Measurements from ENCODE around the gene APOL4.
A peak's percentile ranks its signal among the peaks of the same experiment; 100 is the strongest.
"Not testable (repeated sequence)": the region's sequence is repeated elsewhere in the genome, so short reads cannot be mapped to it uniquely, and the experiment has no call there.

The APOL4 gene

DNA sequence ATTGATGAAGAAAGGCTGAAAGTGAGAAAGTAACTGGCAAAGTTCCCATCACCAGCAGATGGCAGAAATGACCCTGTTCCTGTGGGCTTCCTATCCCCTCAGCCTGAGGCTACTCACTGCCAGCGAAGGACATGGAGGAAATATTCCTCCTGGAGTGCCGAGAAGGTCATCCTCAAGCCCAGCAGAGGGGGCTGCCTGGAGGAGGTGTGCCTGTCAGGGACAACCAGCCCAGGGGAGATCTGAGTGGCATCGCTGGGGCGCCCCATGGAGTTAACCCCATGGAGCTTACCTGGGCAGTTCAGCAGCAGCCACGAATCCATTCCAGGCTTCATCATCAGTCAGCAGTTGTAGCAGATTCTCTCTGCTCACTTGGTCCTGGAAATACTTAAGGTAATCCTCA is 29.4 kb upstream of the APOL4 start:
- H3K79me2 ChIP-seq (ENCODE audit: insufficient read depth, low read length); H3K4me2 ChIP-seq (ENCODE audit: low read length): not testable (repeated sequence)
- peaks cover 57% of the 10 kb centered on the region for H3K36me3 ChIP-seq (ENCODE audit: insufficient read depth, low read length)

GRCh38 chr22:36229649-36230048 is 28.0 kb upstream of the APOL4 start:
- not testable (repeated sequence) for H3F3A ChIP-seq (ENCODE audit: insufficient read depth, low read length); H3K4me3 ChIP-seq (ENCODE audit: low read depth, low read length, poor library complexity, severe bottlenecking); H3K4me1 ChIP-seq (ENCODE audit: insufficient read depth, low read length, severe bottlenecking); H3K79me2 ChIP-seq (ENCODE audit: insufficient read depth, low read length); H3K27me3 ChIP-seq (ENCODE audit: insufficient read depth, low read length); H3K9ac ChIP-seq (ENCODE audit: low read length); H4K20me1 ChIP-seq (ENCODE audit: insufficient read depth, low read length); H3K9me3 ChIP-seq (ENCODE audit: low read length); H3K9me2 ChIP-seq (ENCODE audit: low read depth, low read length); H2AFZ ChIP-seq (ENCODE audit: low read length); H3K27ac ChIP-seq (ENCODE audit: low read depth, low read length, poor library complexity, severe bottlenecking); H3K4me2 ChIP-seq (ENCODE audit: low read length)
- H3K36me3 ChIP-seq (ENCODE audit: insufficient read depth, low read length), result peaks cover 53% of the 10 kb centered on the region

More for the DNA sequence above, 29.4 kb upstream of the APOL4 start:
- peak; percentile 28; the same call in 1 of the 2 replicates for TF ChIP-seq CTCF (IDR thresholded peaks at IDR 0.05; ENCODE audit: low read length)
- not testable (repeated sequence) for H3K4me3 ChIP-seq (ENCODE audit: low read depth, low read length, poor library complexity, severe bottlenecking); H3K27ac ChIP-seq (ENCODE audit: low read depth, low read length, poor library complexity, severe bottlenecking); H3K9me2 ChIP-seq (ENCODE audit: low read depth, low read length); H4K20me1 ChIP-seq (ENCODE audit: insufficient read depth, low read length); H3F3A ChIP-seq (ENCODE audit: insufficient read depth, low read length); H3K9ac ChIP-seq (ENCODE audit: low read length); H2AFZ ChIP-seq (ENCODE audit: low read length); H3K27me3 ChIP-seq (ENCODE audit: insufficient read depth, low read length); H3K9me3 ChIP-seq (ENCODE audit: low read length); H3K4me1 ChIP-seq (ENCODE audit: insufficient read depth, low read length, severe bottlenecking)

- TF ChIP-seq EZH2 (IDR thresholded peaks at IDR 0.05; ENCODE audit: borderline replicate concordance, low read length) (no peak), CTCF (IDR thresholded peaks at IDR 0.05; ENCODE audit: low read length) (no peak)
- no peak overlapping the region for H3K27ac ChIP-seq (ENCODE audit: low read depth, low read length, poor library complexity, severe bottlenecking)
- H3K4me1 ChIP-seq (ENCODE audit: insufficient read depth, low read length, severe bottlenecking), result peaks cover 8% of the 10 kb centered on the region
- H3K4me2 ChIP-seq (ENCODE audit: low read length), result no peak overlapping the region
- no peaks in the 10 kb centered on the region for H3F3A ChIP-seq (ENCODE audit: insufficient read depth, low read length)
- H4K20me1 ChIP-seq (ENCODE audit: insufficient read depth, low read length), result no peaks in the 10 kb centered on the region
- H2AFZ ChIP-seq (ENCODE audit: low read length), result no peak overlapping the region
- H3K27me3 ChIP-seq (ENCODE audit: insufficient read depth, low read length), result no peaks in the 10 kb centered on the region
- no peaks in the 10 kb centered on the region for H3K79me2 ChIP-seq (ENCODE audit: insufficient read depth, low read length)
- H3K9ac ChIP-seq (ENCODE audit: low read length), result no peak overlapping the region
- H3K4me3 ChIP-seq (ENCODE audit: low read depth, low read length, poor library complexity, severe bottlenecking), result no peak overlapping the region
- H3K36me3 ChIP-seq (ENCODE audit: insufficient read depth, low read length), result peaks cover 53% of the 10 kb centered on the region
- no peaks in the 10 kb centered on the region for H3K9me2 ChIP-seq (ENCODE audit: low read depth, low read length)
- no peaks in the 10 kb centered on the region for H3K9me3 ChIP-seq (ENCODE audit: low read length)
Measured at GRCh38 chr22:36228944-36229343, 27.3 kb upstream of the APOL4 start.

DNA sequence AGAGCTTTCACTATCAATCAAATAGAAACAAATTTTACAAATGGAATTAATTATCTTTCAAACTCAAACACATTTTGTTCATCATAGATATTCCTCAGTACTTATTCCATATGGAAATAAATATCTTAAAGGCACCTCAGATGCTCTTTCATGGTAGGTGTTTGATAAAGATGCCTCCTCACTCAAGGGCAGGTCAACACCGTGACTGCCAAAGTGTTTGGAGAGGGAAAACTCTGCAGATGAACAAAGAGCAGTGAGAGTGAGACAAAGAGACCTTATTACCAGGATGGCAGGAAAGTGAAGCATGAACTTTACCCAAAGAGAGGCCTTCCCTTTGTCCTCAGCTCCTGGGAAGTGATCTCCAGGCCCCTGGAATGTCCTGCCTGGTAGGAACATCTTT is 26.8 kb upstream of the APOL4 start:
- H3F3A ChIP-seq (ENCODE audit: insufficient read depth, low read length); H3K4me1 ChIP-seq (ENCODE audit: insufficient read depth, low read length, severe bottlenecking); H3K4me2 ChIP-seq (ENCODE audit: low read length); H4K20me1 ChIP-seq (ENCODE audit: insufficient read depth, low read length); H3K27me3 ChIP-seq (ENCODE audit: insufficient read depth, low read length); H3K9me3 ChIP-seq (ENCODE audit: low read length); H3K79me2 ChIP-seq (ENCODE audit: insufficient read depth, low read length); H3K9me2 ChIP-seq (ENCODE audit: low read depth, low read length); H3K4me3 ChIP-seq (ENCODE audit: low read depth, low read length, poor library complexity, severe bottlenecking); H2AFZ ChIP-seq (ENCODE audit: low read length); H3K9ac ChIP-seq (ENCODE audit: low read length); H3K27ac ChIP-seq (ENCODE audit: low read depth, low read length, poor library complexity, severe bottlenecking): not testable (repeated sequence)
- H3K36me3 ChIP-seq (ENCODE audit: insufficient read depth, low read length), result peaks cover 49% of the 10 kb centered on the region

Data from OCI-LY1 (cell line).